Glomerular visceral epithelial cell (primary cell): ENCODE measurements around the gene SDF2L1.
"Not testable (repeated sequence)": the region's sequence is repeated elsewhere in the genome, so short reads cannot be mapped to it uniquely, and the experiment has no call there.

ENCODE experiments used
- DNase-seq: peaks from one replicate; pipeline ENCODE4 v3.0.0-alpha.2; 2016; ENCODE audit errors: extremely low spot score

SDF2L1 gene

GRCh38 chr22:21641789-21642583 lies at the start of gene SDF2L1:
TSS of gene SDF2L1 (plus strand) at chr22:21642302. CDS start at chr22:21642337, 35 bp downstream.
- DNase-seq = peak; percentile 97

GRCh38 chr22:21592422-21592821 lies 49.7 kb upstream of the SDF2L1 start:
- DNase-seq = no peak

- no peak for DNase-seq
Observed at GRCh38 chr22:21593406-21594232, 48.5 kb upstream of the SDF2L1 start.

- no peak for DNase-seq
Observed at GRCh38 chr22:21594865-21595452, 47.1 kb upstream of the SDF2L1 start.

- DNase-seq = not testable (repeated sequence)
Observed at GRCh38 chr22:21596356-21597135, 45.6 kb upstream of the SDF2L1 start.

- DNase-seq = no peak
Observed at GRCh38 chr22:21598302-21598701, 43.8 kb upstream of the SDF2L1 start.

GRCh38 chr22:21599053-21599893 lies 42.8 kb upstream of the SDF2L1 start:
- no peak for DNase-seq

GRCh38 chr22:21602579-21602978 lies 39.5 kb upstream of the SDF2L1 start:
- no peak for DNase-seq

GRCh38 chr22:21603973-21604372 lies 38.1 kb upstream of the SDF2L1 start:
- DNase-seq = no peak

GRCh38 chr22:21605887-21606564 lies 36.1 kb upstream of the SDF2L1 start:
- no peak for DNase-seq

- peak; percentile 30 for DNase-seq
Observed at GRCh38 chr22:21606775-21607174, 35.3 kb upstream of the SDF2L1 start.

- DNase-seq = not testable (repeated sequence)
Observed at GRCh38 chr22:21609556-21610157, 32.4 kb upstream of the SDF2L1 start.

GRCh38 chr22:21611210-21611977 lies 30.7 kb upstream of the SDF2L1 start:
- no peak for DNase-seq

GRCh38 chr22:21612858-21613257 lies 29.2 kb upstream of the SDF2L1 start:
- DNase-seq = no peak

- no peak for DNase-seq
Observed at GRCh38 chr22:21613553-21614233, 28.4 kb upstream of the SDF2L1 start.

- DNase-seq = no peak
Observed at GRCh38 chr22:21615731-21616130, 26.4 kb upstream of the SDF2L1 start.

- DNase-seq = not testable (repeated sequence)
Observed at GRCh38 chr22:21617337-21617736, 24.8 kb upstream of the SDF2L1 start.

GRCh38 chr22:21621025-21621424 lies 21.1 kb upstream of the SDF2L1 start:
- no peak for DNase-seq
